A549 treated with Hydrocortisone at 1 μM for 4 hours (cell line): ENCODE data around the gene C1orf53. TPM values are rescaled to one million over a fixed set of nuclear protein-coding genes. Genes with fewer than 3 reads are reported as not detected.

ENCODE experiments used
- total RNA-seq: library from RNA; stranded (reverse); fragments of 200-300 nt; extraction: Qiagen RNA extraction; gene quantifications from 5 replicates; pipeline ENCODE4 v1.2.3, GENCODE V29; 2022

The C1orf53 gene
- total RNA-seq, result 4.1 to 8.6 TPM (median 7.0 TPM) in 5 replicates

GRCh38 chr1:197902454-197903195 lies at the start of gene C1orf53:
C1orf53 (plus strand) TSS chr1:197902630; CDS start chr1:197902650, 20 bp downstream.

Other genes with a start within 250 kb of the C1orf53 start
- gene DENND1B, start 127.2 kb upstream of the C1orf53 start, total RNA-seq, result 2.4 to 3.6 TPM (median 3.0 TPM) in 5 replicates
- 0.01 to 0.10 TPM (median 0.04 TPM) in 4 of 5 replicates, not detected in the other for gene LHX9, start 14.7 kb downstream of the C1orf53 start, total RNA-seq